IPS-NIHi7 (cell line): ENCODE results near the gene RHBDF2.

Experiments used
- DNase-seq: peaks from one replicate; pipeline ENCODE4 v3.0.0; 2012; ENCODE audit warnings: mixed read lengths; ENCODE audit errors: extremely low spot score

Gene RHBDF2

DNA sequence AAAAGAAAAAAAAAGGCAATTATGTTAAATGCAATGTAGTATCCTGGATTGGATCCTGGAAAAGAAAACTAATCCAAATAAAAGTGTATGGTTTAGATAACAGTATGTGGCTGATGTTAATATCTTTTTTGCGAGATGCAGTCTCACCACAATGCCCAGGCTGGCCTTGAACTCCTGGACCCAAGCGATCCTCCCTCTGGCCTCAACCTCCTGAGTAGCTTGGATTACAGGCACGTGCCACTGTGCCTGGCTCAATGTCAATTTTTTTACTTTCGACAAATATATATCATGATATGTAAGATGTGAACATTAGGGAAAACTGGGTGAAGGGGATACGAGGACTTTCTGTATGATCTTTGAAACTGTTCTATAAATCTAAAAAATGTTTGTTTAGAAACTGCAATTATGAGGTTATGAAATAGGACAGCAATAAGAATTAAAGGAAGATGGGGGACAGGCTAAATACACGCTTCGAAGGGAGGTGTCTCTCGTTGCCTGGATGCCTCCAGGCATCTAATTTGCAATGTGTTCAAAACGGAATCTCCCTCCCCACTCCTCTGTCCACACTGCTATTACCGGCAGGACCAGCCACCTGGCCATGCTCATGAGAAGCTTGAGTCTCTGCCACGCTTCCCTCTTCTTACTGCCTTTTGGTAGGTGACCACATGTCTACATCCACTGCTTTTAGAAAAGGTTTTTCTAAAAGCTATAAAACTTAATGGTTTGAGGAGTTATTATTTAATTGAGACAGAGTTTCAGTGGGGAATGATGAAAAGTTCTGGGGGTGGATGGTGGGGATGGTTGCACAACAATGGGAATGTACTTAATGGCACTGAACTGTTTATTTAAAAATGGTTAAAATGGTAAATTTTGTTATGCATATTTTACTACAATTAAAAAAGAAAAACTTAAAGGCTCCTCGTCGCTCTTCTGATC lies 63.5 kb downstream of the RHBDF2 start:
- no peak for DNase-seq

- no peak for DNase-seq
Observed at GRCh38 chr17:76435751-76436150, 65.5 kb downstream of the RHBDF2 start.

DNA sequence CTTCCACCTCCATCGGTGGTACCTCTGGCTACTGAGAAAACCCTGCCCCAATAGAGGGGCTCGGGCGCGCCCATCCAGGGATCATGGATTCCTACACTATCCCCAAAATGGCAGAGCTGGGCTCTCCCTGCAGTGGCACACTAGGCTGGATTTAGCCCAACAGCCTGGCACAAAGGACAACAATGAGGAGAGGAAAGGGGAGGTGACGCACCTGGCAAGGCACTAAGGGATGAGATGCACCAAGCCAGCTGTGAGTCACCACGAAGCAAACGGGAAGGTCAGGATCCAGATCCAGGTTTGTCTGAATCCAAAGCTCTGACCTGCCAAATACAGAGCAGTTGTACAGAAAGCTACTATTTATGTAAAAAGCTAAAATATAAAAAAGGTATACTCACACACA lies 66.4 kb downstream of the RHBDF2 start:
- no peak for DNase-seq

- no peak for DNase-seq
Observed at GRCh38 chr17:76433693-76434092, 67.5 kb downstream of the RHBDF2 start.

DNA sequence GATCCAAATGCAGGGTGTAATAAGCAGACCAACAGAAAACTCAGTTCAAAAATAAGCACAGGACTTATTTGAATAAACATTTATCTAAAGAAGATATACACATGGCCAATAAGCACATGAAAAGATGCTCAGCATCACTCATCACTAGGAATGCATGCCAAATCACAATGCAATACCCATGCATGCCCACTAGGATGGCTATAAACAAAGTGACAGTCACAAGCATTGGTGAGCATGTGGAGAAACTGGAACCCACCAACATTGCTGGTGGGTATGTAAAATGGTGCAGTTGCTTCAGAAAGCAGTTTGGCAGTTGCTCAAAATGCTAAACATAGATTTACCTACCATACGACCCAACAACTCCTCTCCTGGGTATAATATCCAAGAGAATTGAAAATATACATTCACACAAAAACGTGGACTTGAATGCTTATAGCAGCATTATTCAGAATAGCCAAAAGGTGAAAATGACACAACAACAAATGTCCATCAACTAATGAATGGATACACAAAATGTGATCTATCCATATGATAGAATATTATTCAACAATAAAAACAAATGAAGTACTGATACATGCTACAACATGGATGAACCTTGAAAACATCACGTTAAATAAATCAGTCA lies 68.4 kb downstream of the RHBDF2 start:
- no peak for DNase-seq

DNA sequence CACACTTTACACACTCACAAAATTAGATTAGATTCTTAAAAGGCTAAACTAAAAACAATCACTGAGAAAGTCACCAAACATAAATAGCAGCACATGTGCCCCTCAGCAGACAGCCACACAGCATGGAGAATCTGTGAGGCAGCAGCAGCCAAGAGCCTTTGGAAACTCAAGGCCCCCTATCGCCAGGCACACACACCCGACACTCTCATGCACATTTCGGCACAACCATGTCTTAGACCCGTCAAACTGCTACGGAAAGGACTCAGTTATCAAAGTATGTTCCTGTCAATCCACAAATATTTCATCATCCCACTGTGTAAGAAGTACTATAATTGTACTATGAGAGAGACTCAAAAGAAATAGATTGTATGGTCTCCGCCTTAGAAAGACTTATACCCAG lies 69.2 kb downstream of the RHBDF2 start:
- no peak for DNase-seq

GRCh38 chr17:76431509-76431908 lies 69.7 kb downstream of the RHBDF2 start:
- no peak for DNase-seq

DNA sequence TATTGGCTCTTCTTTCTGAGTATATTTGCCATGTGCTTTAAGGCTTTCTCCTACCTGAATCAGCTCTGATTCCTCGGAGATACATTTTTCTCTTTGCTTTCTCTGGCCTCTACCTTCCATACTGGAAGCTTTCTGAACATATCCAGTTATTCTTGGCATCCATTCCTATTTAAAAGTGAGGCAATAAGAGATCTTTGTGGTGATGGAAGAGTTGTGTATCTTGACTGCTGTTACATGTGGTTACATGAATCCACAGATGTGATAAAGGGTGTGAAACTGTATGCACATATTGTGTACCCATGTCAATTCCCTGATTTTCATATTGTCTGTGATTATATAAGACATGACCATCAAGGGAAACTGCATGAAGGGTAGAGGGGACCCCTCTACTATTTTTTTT lies 72.7 kb downstream of the RHBDF2 start:
- DNase-seq, result no peak

- DNase-seq, result no peak
Observed at GRCh38 chr17:76427501-76428231, 73.6 kb downstream of the RHBDF2 start.

DNA sequence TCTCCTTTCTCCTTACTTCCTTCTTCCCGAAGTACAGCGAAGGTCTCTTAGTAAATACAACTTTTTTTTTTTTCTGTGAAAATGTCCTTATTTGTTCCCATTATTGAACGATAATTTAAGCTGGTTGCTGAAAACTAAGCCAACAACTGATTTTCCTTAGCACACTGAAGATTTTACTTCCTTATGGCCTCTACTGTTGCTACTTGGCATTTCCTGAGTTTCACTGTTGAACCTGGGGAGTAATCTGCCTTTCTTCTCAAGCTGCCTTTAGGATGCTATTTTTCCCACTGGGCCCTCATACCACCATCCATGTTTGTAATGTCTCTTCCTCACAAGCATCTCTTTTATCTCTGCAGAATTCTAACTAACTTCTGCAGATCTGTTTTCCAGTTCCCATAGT lies 74.4 kb downstream of the RHBDF2 start:
- DNase-seq, result no peak

DNA sequence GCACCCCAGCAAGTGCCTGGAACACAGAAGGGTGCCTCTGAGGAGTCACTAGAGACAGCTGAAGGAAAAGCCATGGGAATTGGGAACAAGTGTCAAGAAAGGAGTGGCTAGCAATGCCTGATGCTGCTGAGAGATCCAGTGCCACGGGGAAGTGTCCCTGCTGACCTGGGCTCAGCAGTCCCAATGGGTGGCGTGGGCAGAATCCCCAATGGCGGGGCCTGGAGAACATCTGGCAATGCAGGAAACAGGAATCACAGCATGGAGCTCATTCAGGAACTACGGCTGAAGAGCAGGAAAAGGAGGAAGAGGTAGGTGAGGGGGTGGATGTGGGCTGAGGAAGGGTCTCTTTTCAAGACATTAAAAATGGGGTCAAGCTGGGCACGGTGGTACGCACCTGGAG lies 78.4 kb downstream of the RHBDF2 start:
- no peak for DNase-seq

DNA sequence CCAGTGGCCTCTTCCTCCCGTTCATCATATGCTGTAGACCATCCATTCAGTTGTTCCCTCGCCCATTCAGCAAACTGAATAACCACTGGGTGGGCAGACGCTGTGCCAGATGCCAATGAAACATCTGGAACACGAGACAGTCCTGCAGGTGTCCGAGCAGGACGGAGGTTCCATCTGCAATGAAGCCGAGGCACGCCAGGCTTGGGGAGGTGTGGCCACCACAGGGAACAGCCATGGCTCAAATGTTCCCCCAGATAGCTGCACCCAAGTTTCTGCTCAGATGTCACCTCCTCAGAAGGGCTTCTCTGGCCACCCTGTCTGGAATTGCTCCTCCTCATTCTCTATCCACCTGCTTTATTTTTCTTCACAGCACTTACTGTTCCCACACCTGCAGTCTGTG lies 78.8 kb downstream of the RHBDF2 start:
- no peak for DNase-seq

DNA sequence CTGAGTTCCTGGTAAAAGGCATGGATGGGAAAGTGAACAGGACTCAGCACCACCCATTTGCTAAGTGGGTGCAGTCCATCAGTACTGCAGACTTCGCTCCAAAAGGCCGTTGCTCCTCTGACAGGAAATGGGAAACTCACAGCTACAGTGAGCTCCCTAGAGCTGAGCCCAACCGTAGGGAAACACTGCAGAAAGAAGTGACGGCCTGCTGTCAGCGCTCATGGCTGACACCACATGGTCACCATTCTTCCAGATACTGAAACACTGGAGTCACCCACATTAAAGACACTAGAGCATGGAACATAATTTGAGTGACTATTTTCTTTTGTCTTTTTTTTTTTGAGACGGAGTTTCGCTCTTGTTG lies 80.2 kb downstream of the RHBDF2 start:
- peak; percentile 41 for DNase-seq
